Hematopoietic multipotent progenitor cell treated with erythropoietin and hydrocortisone succinate and interleukin-3 and kit ligand, for 8 days (in vitro differentiated cells): ENCODE results near the gene IL13RA2.
A peak's percentile ranks its signal among the peaks of the same experiment; 100 is the strongest.

ENCODE experiments used
- DNase-seq: peaks from one replicate; pipeline ENCODE4 v3.0.0-alpha.2; 2015

IL13RA2 gene

GRCh38 chrX:114985967-114986592 is 31.3 kb downstream of the IL13RA2 start:
- no peak for DNase-seq

- DNase-seq = no peak
Measured at GRCh38 chrX:114976292-114976691, 41.1 kb downstream of the IL13RA2 start.

DNA sequence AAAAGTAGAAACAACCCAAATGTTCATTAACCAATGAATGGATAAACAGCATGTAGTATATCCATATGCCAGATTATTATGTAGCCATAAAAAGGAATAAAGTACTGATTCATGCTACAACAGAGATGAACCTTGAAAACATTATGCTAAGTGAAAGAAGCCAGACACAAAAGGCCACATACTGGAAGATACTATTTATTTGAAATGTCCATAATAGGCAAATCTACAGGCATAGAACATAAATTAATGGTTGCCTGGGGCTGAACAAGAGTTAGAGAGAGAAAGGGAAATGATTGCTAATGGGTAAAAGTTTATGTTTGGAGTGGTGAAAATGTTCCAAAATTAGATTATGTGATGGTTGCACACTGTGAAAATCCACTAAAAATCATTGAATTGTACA is 44.4 kb downstream of the IL13RA2 start:
- no peak for DNase-seq

DNA sequence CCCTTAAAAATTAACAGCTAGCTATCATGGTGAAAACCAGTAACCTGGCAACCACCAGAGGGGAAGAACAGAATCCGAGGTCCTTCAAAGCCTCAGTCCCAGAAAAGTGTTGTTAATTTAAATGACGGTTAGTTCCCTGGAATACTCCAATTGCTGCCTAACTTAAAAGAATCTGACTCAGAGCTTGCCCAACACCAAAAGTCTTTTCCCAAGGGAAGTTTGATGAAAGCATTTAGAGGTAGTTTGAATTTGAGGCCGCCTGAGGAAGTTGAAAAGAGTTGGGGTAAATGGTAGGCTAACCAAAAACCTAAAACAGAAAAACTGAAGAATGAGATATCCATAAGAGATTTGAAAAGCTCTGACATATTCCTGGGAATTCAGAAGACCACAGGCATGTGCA is 46.6 kb downstream of the IL13RA2 start:
- DNase-seq = no peak

GRCh38 chrX:114964374-114964773 is 53.0 kb downstream of the IL13RA2 start:
- DNase-seq = no peak

DNA sequence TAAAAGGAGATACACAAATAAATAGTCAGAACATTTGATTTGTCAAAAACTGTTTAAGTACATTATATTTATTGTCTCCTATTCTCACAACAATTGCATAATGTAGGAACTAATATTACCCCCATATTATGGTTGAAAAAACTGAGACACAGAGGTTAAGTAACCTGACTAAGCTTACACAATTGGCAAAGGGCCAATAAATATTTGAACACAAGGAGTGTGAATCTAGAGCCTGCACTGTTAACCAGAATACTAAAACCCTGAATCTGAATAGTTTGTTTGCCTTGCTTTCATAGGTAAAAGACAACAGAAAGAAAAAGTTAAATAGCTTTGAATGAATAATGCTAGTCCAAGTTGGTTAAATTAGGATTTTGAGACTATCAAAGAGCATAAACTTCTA is 55.2 kb downstream of the IL13RA2 start:
- no peak for DNase-seq

GRCh38 chrX:114959729-114960128 is 57.7 kb downstream of the IL13RA2 start:
- peak; percentile 1 for DNase-seq
